ENCODE results near the gene BLTP1.

DNA sequence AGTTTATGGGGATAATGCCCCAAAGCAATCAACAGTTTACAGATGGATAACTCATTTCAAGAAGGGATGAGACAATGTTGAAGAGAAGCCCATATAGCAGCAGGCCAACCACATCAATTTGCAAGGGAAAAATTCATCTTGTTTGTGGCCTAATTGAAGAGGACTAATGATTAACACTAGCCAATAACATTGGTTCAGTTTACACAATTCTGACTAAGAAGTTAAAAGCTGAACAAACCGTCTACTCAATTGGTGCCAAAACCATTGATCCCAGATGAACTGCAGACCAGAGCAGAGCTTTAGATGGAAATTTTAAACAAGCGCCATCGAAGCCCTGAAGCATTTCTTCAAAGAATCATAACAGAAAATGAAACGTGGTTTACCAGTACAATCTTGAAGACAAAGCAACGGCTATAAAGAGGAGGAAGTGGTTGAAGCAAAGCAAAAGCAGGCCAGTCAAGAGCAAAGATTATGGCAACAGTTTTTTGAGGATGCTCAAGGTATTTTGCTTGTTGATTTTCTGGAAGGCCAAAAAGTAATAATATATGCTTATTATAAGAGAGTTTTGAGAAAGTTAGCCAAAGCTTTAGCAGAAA, 20.5 kb upstream of the BLTP1 start:
- TF ChIP-seq EP300 (IDR thresholded peaks at IDR 0.05) = no peak
- TF ChIP-seq, protein P1, sequence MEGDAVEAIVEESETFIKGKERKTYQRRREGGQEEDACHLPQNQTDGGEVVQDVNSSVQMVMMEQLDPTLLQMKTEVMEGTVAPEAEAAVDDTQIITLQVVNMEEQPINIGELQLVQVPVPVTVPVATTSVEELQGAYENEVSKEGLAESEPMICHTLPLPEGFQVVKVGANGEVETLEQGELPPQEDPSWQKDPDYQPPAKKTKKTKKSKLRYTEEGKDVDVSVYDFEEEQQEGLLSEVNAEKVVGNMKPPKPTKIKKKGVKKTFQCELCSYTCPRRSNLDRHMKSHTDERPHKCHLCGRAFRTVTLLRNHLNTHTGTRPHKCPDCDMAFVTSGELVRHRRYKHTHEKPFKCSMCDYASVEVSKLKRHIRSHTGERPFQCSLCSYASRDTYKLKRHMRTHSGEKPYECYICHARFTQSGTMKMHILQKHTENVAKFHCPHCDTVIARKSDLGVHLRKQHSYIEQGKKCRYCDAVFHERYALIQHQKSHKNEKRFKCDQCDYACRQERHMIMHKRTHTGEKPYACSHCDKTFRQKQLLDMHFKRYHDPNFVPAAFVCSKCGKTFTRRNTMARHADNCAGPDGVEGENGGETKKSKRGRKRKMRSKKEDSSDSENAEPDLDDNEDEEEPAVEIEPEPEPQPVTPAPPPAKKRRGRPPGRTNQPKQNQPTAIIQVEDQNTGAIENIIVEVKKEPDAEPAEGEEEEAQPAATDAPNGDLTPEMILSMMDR (IDR thresholded peaks at IDR 0.05) = no peak
- TF ChIP-seq POLR2A (IDR thresholded peaks at IDR 0.05) = no peak
